ENCODE results near the gene PHACTR1.

The PHACTR1 gene

GRCh38 chr6:13009461-13009860, 292.9 kb downstream of the PHACTR1 start:
- no peak for TF ChIP-seq Cebpa-rat (IDR thresholded peaks at IDR 0.05)
- H3K4me1 ChIP-seq: peaks cover 10% of the 10 kb centered on the region

GRCh38 chr6:13011612-13012146, 295.1 kb downstream of the PHACTR1 start:
- Histone ChIP-seq H3K27ac (no peak overlapping the region), H3K4me1 (peaks cover 10% of the 10 kb centered on the region), H3K9ac (no peak overlapping the region), H3K36me3 (no peaks in the 10 kb centered on the region), H3K9me3 (no peaks in the 10 kb centered on the region), H3K4me2 (no peak overlapping the region), H3K4me3 (no peak overlapping the region), H4K20me1 (peaks cover 19% of the 10 kb centered on the region; the same call in 1 of the 2 replicates), H3K27me3 (peaks cover 46% of the 10 kb centered on the region)
- TF ChIP-seq Cebpa-rat (IDR thresholded peaks at IDR 0.05): no peak

More at GRCh38 chr6:13009461-13009860, 292.9 kb downstream of the PHACTR1 start:
- peaks cover 14% of the 10 kb centered on the region; the same call in 1 of the 2 replicates for H4K20me1 ChIP-seq
- H3K4me2 ChIP-seq: no peak overlapping the region
- H3K4me3 ChIP-seq: no peak overlapping the region
- peaks cover 29% of the 10 kb centered on the region for H3K27me3 ChIP-seq
- H3K9ac ChIP-seq: no peak overlapping the region
- no peaks in the 10 kb centered on the region for H3K9me3 ChIP-seq
- H3K36me3 ChIP-seq: no peaks in the 10 kb centered on the region
- no peak overlapping the region for H3K27ac ChIP-seq

GRCh38 chr6:13012296-13012695, 295.7 kb downstream of the PHACTR1 start:
- Histone ChIP-seq H3K27me3 (peaks cover 46% of the 10 kb centered on the region), H3K9me3 (no peaks in the 10 kb centered on the region), H3K27ac (no peak overlapping the region), H3K4me3 (no peak overlapping the region), H3K9ac (no peak overlapping the region), H4K20me1 (peaks cover 19% of the 10 kb centered on the region; the same call in 1 of the 2 replicates), H3K4me2 (no peak overlapping the region), H3K4me1 (peaks cover 10% of the 10 kb centered on the region), H3K36me3 (no peaks in the 10 kb centered on the region)
- no peak for TF ChIP-seq Cebpa-rat (IDR thresholded peaks at IDR 0.05)

GRCh38 chr6:13012977-13013680, 296.6 kb downstream of the PHACTR1 start:
- no peaks in the 10 kb centered on the region for H3K36me3 ChIP-seq
- H3K4me1 ChIP-seq: peaks cover 10% of the 10 kb centered on the region
- peaks cover 46% of the 10 kb centered on the region for H3K27me3 ChIP-seq
- no peak overlapping the region for H3K27ac ChIP-seq
- H4K20me1 ChIP-seq: peaks cover 19% of the 10 kb centered on the region; the same call in 1 of the 2 replicates
- no peaks in the 10 kb centered on the region for H3K9me3 ChIP-seq
- peak overlapping the region; percentile 95 for H3K4me2 ChIP-seq
- no peak for TF ChIP-seq Cebpa-rat (IDR thresholded peaks at IDR 0.05)
- H3K9ac ChIP-seq: no peak overlapping the region
- peak overlapping the region; percentile 74 for H3K4me3 ChIP-seq

- peaks cover 46% of the 10 kb centered on the region for H3K27me3 ChIP-seq
- no peak overlapping the region for H3K27ac ChIP-seq
- peak overlapping the region; percentile 95 for H3K4me2 ChIP-seq
- TF ChIP-seq Cebpa-rat (IDR thresholded peaks at IDR 0.05): no peak
- H3K9me3 ChIP-seq: no peaks in the 10 kb centered on the region
- H3K36me3 ChIP-seq: no peaks in the 10 kb centered on the region
- peak overlapping the region; percentile 74 for H3K4me3 ChIP-seq
- peaks cover 10% of the 10 kb centered on the region for H3K4me1 ChIP-seq
- H3K9ac ChIP-seq: peak overlapping the region; percentile 27; the same call in 1 of the 2 replicates
- peaks cover 19% of the 10 kb centered on the region; the same call in 1 of the 2 replicates for H4K20me1 ChIP-seq
These were observed 297.3 kb downstream of the PHACTR1 start for GRCh38 chr6:13013681-13014503.

GRCh38 chr6:13014504-13015378, 298.2 kb downstream of the PHACTR1 start:
- Histone ChIP-seq H3K9me3 (no peaks in the 10 kb centered on the region), H3K9ac (no peak overlapping the region), H3K27me3 (peaks cover 46% of the 10 kb centered on the region), H3K27ac (no peak overlapping the region), H3K4me2 (no peak overlapping the region; the same call in 1 of the 2 replicates), H4K20me1 (peaks cover 19% of the 10 kb centered on the region; the same call in 1 of the 2 replicates), H3K36me3 (no peaks in the 10 kb centered on the region), H3K4me3 (no peak overlapping the region; the same call in 1 of the 2 replicates), H3K4me1 (peaks cover 10% of the 10 kb centered on the region)
- no peak for TF ChIP-seq Cebpa-rat (IDR thresholded peaks at IDR 0.05)

- H3K27me3 ChIP-seq: peaks cover 46% of the 10 kb centered on the region
- H3K9ac ChIP-seq: no peak overlapping the region
- H4K20me1 ChIP-seq: peaks cover 19% of the 10 kb centered on the region; the same call in 1 of the 2 replicates
- H3K36me3 ChIP-seq: no peaks in the 10 kb centered on the region
- no peak overlapping the region for H3K27ac ChIP-seq
- H3K4me3 ChIP-seq: no peak overlapping the region
- peaks cover 10% of the 10 kb centered on the region for H3K4me1 ChIP-seq
- TF ChIP-seq Cebpa-rat (IDR thresholded peaks at IDR 0.05): no peak
- no peak overlapping the region for H3K4me2 ChIP-seq
- H3K9me3 ChIP-seq: no peaks in the 10 kb centered on the region
These were observed 298.8 kb downstream of the PHACTR1 start for GRCh38 chr6:13015379-13015681.

- Histone ChIP-seq H3K36me3 (no peaks in the 10 kb centered on the region), H3K9me3 (no peaks in the 10 kb centered on the region), H3K4me1 (no peaks in the 10 kb centered on the region), H3K9ac (no peak overlapping the region), H3K4me3 (no peak overlapping the region), H4K20me1 (no peaks in the 10 kb centered on the region), H3K27ac (no peak overlapping the region), H3K4me2 (no peak overlapping the region), H3K27me3 (no peaks in the 10 kb centered on the region)
- TF ChIP-seq Cebpa-rat (IDR thresholded peaks at IDR 0.05): no peak
These were observed 308.0 kb downstream of the PHACTR1 start for GRCh38 chr6:13024616-13025015.

GRCh38 chr6:13025893-13026499, 309.4 kb downstream of the PHACTR1 start:
- Histone ChIP-seq H3K4me1 (no peaks in the 10 kb centered on the region), H3K9ac (no peak overlapping the region), H3K27me3 (no peaks in the 10 kb centered on the region), H3K4me2 (no peak overlapping the region), H4K20me1 (no peaks in the 10 kb centered on the region), H3K9me3 (no peaks in the 10 kb centered on the region), H3K27ac (no peak overlapping the region), H3K4me3 (no peak overlapping the region), H3K36me3 (no peaks in the 10 kb centered on the region)
- TF ChIP-seq Cebpa-rat (IDR thresholded peaks at IDR 0.05): no peak
